SW 1271 (cell line): ENCODE data around the gene CLPTM1L.
A peak's percentile ranks its signal among the peaks of the same experiment; 100 is the strongest.
"Not testable (repeated sequence)": the region's sequence is repeated elsewhere in the genome, so short reads cannot be mapped to it uniquely, and the experiment has no call there.

Experiments used
- DNase-seq, 2 experiments: peaks; one replicate each; lab custom pipeline; 2025; lab: John Stamatoyannopoulos, UW

Gene CLPTM1L

GRCh38 chr5:1312993-1313833, 31.7 kb downstream of the CLPTM1L start:
- DNase-seq: no peak

- DNase-seq: no peak
Observed at GRCh38 chr5:1312206-1312605, 32.7 kb downstream of the CLPTM1L start.

- no peak for DNase-seq
Observed at GRCh38 chr5:1311439-1312055, 33.4 kb downstream of the CLPTM1L start.

GRCh38 chr5:1310118-1310517, 34.8 kb downstream of the CLPTM1L start:
- DNase-seq: no peak

- DNase-seq: no peak
Observed at GRCh38 chr5:1304033-1304432, 40.9 kb downstream of the CLPTM1L start.

- DNase-seq: no peak
Observed at GRCh38 chr5:1302258-1302657, 42.6 kb downstream of the CLPTM1L start.

- DNase-seq: no peak
Observed at GRCh38 chr5:1300581-1301083, 44.3 kb downstream of the CLPTM1L start.

DNA sequence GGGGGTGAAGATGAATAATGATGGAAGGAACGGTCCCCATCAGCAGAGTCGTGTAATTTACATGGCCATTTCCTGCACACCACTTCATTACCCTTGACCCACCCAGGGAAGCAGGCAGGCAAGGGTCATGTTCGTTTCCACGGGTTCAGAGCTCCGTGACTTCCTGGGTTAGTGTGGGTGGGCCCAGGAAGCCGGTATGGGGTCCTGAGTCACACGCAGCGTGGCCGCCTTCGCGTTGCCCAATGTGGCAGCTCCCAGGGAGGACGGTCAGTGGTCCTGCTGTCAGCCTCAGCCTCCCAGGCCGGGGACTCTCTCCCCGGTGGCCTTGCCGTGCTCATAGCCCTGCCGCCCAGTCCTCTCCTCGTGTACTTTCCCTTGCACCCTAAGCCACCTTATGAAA, 44.9 kb downstream of the CLPTM1L start:
- DNase-seq: no peak

DNA sequence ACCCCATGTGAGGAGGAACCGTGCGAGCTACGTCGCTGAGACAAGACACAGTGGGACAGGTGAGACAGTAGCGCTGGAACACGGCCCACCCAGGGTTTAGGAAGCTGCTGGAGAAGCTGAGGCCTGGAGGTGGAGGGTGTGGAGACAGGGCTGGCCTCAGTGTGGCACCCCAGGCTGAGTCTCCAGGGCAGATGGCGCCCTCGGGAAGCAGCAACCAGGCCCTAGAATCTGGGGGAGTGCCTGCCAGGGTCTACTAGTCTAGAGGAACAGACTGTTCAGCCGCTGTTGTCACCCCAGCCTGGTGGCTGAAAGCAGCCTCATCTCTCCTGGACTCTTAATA, 45.4 kb downstream of the CLPTM1L start:
- DNase-seq: no peak

GRCh38 chr5:1298723-1299510, 46.0 kb downstream of the CLPTM1L start:
- DNase-seq: no peak

- DNase-seq: no peak
Observed at GRCh38 chr5:1298067-1298551, 46.8 kb downstream of the CLPTM1L start.

GRCh38 chr5:1297243-1297642, 47.7 kb downstream of the CLPTM1L start:
- no peak for DNase-seq

- DNase-seq: no peak
Observed at GRCh38 chr5:1295650-1296037, 49.3 kb downstream of the CLPTM1L start.

DNA sequence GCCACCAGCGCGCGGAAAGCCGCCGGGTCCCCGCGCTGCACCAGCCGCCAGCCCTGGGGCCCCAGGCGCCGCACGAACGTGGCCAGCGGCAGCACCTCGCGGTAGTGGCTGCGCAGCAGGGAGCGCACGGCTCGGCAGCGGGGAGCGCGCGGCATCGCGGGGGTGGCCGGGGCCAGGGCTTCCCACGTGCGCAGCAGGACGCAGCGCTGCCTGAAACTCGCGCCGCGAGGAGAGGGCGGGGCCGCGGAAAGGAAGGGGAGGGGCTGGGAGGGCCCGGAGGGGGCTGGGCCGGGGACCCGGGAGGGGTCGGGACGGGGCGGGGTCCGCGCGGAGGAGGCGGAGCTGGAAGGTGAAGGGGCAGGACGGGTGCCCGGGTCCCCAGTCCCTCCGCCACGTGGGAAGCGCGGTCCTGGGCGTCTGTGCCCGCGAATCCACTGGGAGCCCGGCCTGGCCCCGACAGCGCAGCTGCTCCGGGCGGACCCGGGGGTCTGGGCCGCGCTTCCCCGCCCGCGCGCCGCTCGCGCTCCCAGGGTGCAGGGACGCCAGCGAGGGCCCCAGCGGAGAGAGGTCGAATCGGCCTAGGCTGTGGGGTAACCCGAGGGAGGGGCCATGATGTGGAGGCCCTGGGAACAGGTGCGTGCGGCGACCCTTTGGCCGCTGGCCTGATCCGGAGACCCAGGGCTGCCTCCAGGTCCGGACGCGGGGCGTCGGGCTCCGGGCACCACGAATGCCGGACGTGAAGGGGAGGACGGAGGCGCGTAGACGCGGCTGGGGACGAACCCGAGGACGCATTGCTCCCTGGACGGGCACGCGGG, 49.9 kb downstream of the CLPTM1L start, which contains the start of gene TERT:
TSS of gene TERT (minus strand) at position 234 of the 815 bp plus-strand sequence. CDS start at position 155, 79 bp downstream.
- peak in 1 of 2 experiments; percentile 36 for DNase-seq

DNA sequence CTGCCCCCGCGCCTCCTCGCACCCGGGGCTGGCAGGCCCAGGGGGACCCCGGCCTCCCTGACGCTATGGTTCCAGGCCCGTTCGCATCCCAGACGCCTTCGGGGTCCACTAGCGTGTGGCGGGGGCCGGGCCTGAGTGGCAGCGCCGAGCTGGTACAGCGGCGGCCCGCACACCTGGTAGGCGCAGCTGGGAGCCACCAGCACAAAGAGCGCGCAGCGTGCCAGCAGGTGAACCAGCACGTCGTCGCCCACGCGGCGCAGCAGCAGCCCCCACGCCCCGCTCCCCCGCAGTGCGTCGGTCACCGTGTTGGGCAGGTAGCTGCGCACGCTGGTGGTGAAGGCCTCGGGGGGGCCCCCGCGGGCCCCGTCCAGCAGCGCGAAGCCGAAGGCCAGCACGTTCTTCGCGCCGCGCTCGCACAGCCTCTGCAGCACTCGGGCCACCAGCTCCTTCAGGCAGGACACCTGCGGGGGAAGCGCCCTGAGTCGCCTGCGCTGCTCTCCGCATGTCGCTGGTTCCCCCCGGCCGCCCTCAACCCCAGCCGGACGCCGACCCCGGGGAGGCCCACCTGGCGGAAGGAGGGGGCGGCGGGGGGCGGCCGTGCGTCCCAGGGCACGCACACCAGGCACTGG, 50.6 kb downstream of the CLPTM1L start:
- no peak for DNase-seq

GRCh38 chr5:1293416-1294205, 51.3 kb downstream of the CLPTM1L start:
- DNase-seq: no peak

DNA sequence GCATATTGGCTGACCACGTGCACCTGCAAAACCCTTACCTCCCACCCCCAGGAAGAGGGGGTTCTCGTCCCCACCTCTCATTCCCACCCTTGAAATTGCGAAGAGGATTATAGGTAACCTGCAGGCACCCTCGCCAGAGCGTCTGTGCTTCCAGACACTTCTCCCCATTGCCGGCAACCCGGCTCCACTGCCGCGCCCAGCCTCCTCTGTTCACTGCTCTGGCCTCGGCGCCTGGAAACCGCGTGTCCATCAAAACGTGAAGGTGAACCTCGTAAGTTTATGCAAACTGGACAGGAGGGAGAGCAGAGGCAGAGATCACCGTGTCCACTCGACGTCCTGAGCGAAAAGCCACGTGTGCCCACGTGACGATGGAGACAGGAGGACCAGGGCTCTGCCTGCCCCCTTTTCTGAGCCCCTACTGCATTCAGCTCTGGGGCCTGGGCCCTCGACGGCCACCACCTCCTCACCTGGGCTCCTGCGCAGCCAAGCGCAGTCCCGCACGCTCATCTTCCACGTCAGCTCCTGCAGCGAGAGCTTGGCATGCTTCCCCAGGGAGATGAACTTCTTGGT, 52.0 kb downstream of the CLPTM1L start:
- no peak for DNase-seq

GRCh38 chr5:1292139-1292538, 52.8 kb downstream of the CLPTM1L start:
- DNase-seq: no peak

DNA sequence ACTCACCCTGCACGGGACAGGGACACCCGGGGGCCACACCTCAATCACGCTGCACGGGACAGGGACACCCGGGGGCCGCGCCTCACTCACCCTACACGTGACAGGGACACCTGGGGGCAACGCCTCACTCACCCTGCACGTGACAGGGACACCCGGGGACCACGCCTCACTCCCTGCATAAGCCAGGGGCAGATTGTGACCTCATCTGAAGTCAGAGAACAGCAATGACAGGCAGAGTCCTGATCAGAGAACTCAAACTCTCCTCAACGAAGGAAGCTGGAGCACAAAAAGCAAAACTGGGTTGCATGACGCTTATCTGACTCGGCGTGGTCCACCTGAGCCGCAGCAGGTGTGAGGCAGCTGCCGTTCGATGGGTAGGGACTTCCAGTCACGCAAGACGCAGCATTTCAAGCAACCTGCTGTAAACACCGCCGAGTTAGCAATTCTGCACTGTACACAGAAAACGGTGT, 53.3 kb downstream of the CLPTM1L start:
- DNase-seq: no peak

DNA sequence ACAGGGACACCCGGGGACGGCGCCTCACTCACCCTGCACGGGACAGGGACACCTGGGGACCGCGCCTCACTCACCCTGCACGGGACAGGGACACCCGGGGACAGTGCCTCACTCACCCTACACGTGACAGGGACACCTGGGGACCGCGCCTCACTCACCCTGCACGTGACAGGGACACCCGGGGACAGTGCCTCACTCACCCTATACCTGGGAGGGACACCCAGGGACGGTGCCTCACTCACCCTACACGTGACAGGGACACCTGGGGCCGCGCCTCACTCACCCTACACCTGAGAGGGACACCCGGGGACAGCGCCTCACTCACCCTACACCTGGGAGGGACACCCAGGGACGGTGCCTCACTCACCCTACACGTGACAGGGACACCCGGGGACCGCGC, 53.9 kb downstream of the CLPTM1L start:
- not testable (repeated sequence) for DNase-seq
